Mammary epithelial cell (primary cell): ENCODE measurements around the gene ANGEL1.

Experiments
- EZH2 ChIP-seq: IDR thresholded peaks from 2 replicates; pipeline ENCODE4 v1.6.1; 2012; ENCODE audit warnings: low read length, inconsistent platforms, borderline replicate concordance
- TF ChIP-seq, protein P1 (sequence below), 2 donors: IDR thresholded peaks in 1 of 2; conservative IDR thresholded peaks in 1 of 2; 2 replicates each; pipeline ENCODE4 v1.5.1; 2011 to 2012; ENCODE audit warnings: inconsistent platforms in 2 of 2, low read length in 2 of 2, mild to moderate bottlenecking in 2 of 2, control low read depth in 1 of 2, low read depth in 1 of 2; ENCODE audit not compliant: insufficient read depth in 1 of 2; ENCODE audit errors: extremely low read depth in 1 of 2

DNA sequence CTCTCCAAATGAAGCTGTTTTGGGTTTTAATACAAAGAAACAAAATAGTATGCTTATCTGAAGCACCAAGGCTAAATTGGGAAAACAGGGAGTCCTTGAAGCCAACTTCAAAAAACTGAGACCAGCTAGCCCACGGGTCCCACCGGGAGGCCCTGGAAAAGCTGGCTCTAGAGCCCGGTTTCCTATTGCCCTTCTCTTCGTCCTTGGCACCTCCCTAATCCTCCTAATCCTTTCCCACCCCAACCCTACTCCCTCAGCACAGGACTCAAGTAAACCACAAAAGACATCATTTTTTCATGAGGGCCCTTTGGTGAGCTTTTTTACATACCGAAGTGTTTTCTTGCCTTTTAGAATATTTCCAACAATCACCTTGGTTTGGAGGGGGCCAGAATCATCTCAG, 24.8 kb upstream of the ANGEL1 start:
- TF ChIP-seq, protein P1, sequence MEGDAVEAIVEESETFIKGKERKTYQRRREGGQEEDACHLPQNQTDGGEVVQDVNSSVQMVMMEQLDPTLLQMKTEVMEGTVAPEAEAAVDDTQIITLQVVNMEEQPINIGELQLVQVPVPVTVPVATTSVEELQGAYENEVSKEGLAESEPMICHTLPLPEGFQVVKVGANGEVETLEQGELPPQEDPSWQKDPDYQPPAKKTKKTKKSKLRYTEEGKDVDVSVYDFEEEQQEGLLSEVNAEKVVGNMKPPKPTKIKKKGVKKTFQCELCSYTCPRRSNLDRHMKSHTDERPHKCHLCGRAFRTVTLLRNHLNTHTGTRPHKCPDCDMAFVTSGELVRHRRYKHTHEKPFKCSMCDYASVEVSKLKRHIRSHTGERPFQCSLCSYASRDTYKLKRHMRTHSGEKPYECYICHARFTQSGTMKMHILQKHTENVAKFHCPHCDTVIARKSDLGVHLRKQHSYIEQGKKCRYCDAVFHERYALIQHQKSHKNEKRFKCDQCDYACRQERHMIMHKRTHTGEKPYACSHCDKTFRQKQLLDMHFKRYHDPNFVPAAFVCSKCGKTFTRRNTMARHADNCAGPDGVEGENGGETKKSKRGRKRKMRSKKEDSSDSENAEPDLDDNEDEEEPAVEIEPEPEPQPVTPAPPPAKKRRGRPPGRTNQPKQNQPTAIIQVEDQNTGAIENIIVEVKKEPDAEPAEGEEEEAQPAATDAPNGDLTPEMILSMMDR (conservative IDR thresholded peaks at IDR 0.05 in 1 of 2, IDR thresholded peaks at IDR 0.05 in 1 of 2; ENCODE audit: extremely low read depth in 1 of 2, insufficient read depth in 1 of 2, low read depth in 1 of 2, low read length in 2 of 2): no peak
- no peak for TF ChIP-seq EZH2
